ENCODE results near the gene C6orf118.
A peak's percentile ranks its signal among the peaks of the same experiment; 100 is the strongest.

Gene C6orf118

DNA sequence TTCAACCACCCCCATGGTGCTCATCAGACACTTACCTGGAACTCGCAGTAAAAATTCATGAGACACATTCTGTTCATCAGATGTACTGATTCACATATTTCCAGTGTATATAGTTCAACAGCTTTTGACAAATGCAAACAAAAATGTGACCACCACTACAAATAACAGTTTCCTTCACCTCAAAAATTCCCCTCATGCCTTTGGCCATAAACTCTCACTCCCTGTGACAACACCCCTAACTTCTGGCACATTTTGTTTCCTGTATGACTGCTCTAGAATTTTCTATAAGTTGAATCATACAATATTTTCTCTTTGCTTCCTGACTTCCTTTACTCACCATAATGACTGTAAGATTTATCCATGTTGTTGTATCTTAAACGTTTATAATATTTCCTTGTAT is 63.7 kb downstream of the C6orf118 start:
- no peaks in the 10 kb centered on the region for H3K9me3 ChIP-seq (ENCODE audit: control insufficient read depth, low read length)
- H2AFZ ChIP-seq (ENCODE audit: low read depth, low read length) = no peak overlapping the region
- no peak overlapping the region for H2AK5ac ChIP-seq (ENCODE audit: low read length, severe bottlenecking)
- no peak overlapping the region for H2BK120ac ChIP-seq (ENCODE audit: low read depth, low read length)
- no peak overlapping the region for H3K27ac ChIP-seq (ENCODE audit: low read length, poor library complexity, severe bottlenecking)
- no peak overlapping the region for H3K14ac ChIP-seq (ENCODE audit: low read length in 2 of 2)
- H3K36me3 ChIP-seq (ENCODE audit: control insufficient read depth in 1 of 2, insufficient read depth in 2 of 2, low read depth in 1 of 2, low read length in 2 of 2) = no peaks in the 10 kb centered on the region
- H3K27me3 ChIP-seq (ENCODE audit: control insufficient read depth in 1 of 2, insufficient read depth in 1 of 2, low read length in 2 of 2) = no peaks in the 10 kb centered on the region
- H3K23ac ChIP-seq (ENCODE audit: low read length in 2 of 2) = no peak overlapping the region
- no peak overlapping the region for H3K4me2 ChIP-seq (ENCODE audit: low read length, poor library complexity, severe bottlenecking)
- DNase-seq = no peak
- no peak overlapping the region for H2BK12ac ChIP-seq (ENCODE audit: low read length in 2 of 2)
- no peak overlapping the region for H2BK15ac ChIP-seq (ENCODE audit: low read depth, poor library complexity, severe bottlenecking)
- no peak overlapping the region for H4K8ac ChIP-seq (ENCODE audit: low read length)
- no peak overlapping the region for H3K4me3 ChIP-seq (ENCODE audit: insufficient read depth in 1 of 2, low read depth in 1 of 2, low read length in 2 of 2)
- no peaks in the 10 kb centered on the region for H3K79me1 ChIP-seq (replicated peaks; ENCODE audit: low read length, poor library complexity, severe bottlenecking)
- peak overlapping the region; percentile 3 for H3K9ac ChIP-seq (ENCODE audit: low read length)
- H3K4me1 ChIP-seq (ENCODE audit: control insufficient read depth, insufficient read depth, low read depth, low read length) = no peaks in the 10 kb centered on the region
- no peak overlapping the region for H4K91ac ChIP-seq (ENCODE audit: low read length)
- no peak overlapping the region for H3K4ac ChIP-seq (ENCODE audit: low read depth in 1 of 2, low read length in 2 of 2)
- no peak overlapping the region for H3K18ac ChIP-seq (ENCODE audit: low read depth in 1 of 2, low read length in 2 of 2)
- 75% methylated on average over 1 of the region's 2 CpGs for WGBS
- H2BK5ac ChIP-seq (ENCODE audit: low read depth, low read length, poor library complexity, severe bottlenecking) = no peak overlapping the region

DNA sequence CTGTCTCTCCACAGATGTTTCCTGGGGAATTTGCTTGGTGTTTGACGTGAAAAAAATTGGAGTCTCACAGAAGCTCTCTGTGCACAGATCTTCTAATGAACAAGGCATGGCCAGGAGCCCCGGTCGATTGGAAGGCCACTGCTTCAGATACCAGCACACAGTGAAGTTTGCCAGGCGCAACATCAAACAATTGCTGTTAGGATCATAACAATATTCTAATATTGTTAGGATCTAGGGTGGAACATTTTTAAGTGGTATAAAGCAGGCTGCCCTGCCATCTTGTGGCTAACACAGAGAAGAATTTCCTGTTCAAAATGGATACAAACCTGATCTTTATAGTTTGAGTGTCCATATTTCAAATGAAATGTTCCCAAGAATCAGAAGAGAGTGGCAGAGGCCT is 64.1 kb downstream of the C6orf118 start:
- no peaks in the 10 kb centered on the region for H3K9me3 ChIP-seq (ENCODE audit: control insufficient read depth, low read length)
- H3K36me3 ChIP-seq (ENCODE audit: control insufficient read depth in 1 of 2, insufficient read depth in 2 of 2, low read depth in 1 of 2, low read length in 2 of 2) = no peaks in the 10 kb centered on the region
- WGBS = 77% methylated on average over 2 of the region's 4 CpGs
- H3K4me2 ChIP-seq (ENCODE audit: low read length, poor library complexity, severe bottlenecking) = no peak overlapping the region
- no peaks in the 10 kb centered on the region for H3K27me3 ChIP-seq (ENCODE audit: control insufficient read depth in 1 of 2, insufficient read depth in 1 of 2, low read length in 2 of 2)
- H2BK5ac ChIP-seq (ENCODE audit: low read depth, low read length, poor library complexity, severe bottlenecking) = no peak overlapping the region
- H3K79me1 ChIP-seq (replicated peaks; ENCODE audit: low read length, poor library complexity, severe bottlenecking) = no peaks in the 10 kb centered on the region
- no peak overlapping the region for H2BK12ac ChIP-seq (ENCODE audit: low read length in 2 of 2)
- no peaks in the 10 kb centered on the region for H3K4me1 ChIP-seq (ENCODE audit: control insufficient read depth, insufficient read depth, low read depth, low read length)
- H4K8ac ChIP-seq (ENCODE audit: low read length) = no peak overlapping the region
- H2AK5ac ChIP-seq (ENCODE audit: low read length, severe bottlenecking) = no peak overlapping the region
- no peak overlapping the region for H3K4ac ChIP-seq (ENCODE audit: low read depth in 1 of 2, low read length in 2 of 2)
- no peak overlapping the region for H3K23ac ChIP-seq (ENCODE audit: low read length in 2 of 2)
- H3K9ac ChIP-seq (ENCODE audit: low read length) = peak overlapping the region; percentile 3
- H2BK120ac ChIP-seq (ENCODE audit: low read depth, low read length) = no peak overlapping the region
- no peak overlapping the region for H2BK15ac ChIP-seq (ENCODE audit: low read depth, poor library complexity, severe bottlenecking)
- H3K14ac ChIP-seq (ENCODE audit: low read length in 2 of 2) = no peak overlapping the region
- no peak overlapping the region for H3K4me3 ChIP-seq (ENCODE audit: insufficient read depth in 1 of 2, low read depth in 1 of 2, low read length in 2 of 2)
- peak; percentile 7 for DNase-seq
- H3K18ac ChIP-seq (ENCODE audit: low read depth in 1 of 2, low read length in 2 of 2) = no peak overlapping the region
- H4K91ac ChIP-seq (ENCODE audit: low read length) = no peak overlapping the region
- no peak overlapping the region for H2AFZ ChIP-seq (ENCODE audit: low read depth, low read length)
- no peak overlapping the region for H3K27ac ChIP-seq (ENCODE audit: low read length, poor library complexity, severe bottlenecking)

DNA sequence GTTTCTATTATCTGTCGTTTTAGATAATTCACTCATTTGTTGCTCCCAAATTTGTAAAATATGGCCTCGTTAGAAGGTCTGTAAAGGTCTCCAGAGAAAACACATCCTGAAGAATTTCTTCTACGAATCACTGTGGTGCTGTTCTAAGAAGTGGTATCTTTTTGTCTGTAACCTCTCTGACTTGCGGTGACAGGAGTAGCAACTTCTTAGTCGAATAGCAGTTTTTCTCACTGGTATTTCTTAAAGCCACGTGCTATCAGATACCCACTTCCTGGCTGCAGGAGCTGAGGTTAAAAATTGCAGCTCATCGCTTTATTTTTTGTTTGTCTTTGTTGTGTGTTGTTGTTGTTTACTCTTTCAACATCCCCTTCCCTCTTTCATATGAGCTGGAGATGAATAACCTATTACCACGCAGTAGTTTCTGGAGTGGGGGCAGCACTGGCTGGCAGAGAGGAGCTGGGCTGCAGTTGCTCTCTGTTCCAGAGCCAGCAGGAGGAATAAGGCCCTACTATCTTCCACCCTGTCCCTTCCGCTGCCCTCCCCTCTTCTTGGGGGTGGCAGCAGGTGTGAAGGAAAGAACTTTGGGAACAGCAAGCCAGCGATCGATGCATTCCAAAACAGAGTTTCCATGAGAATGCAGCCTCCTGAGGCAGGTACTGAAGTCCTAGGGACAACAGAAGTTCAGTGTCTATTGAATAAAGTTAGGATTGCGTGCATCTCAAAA is 64.7 kb downstream of the C6orf118 start:
- Histone ChIP-seq H3K79me1 (replicated peaks; ENCODE audit: low read length, poor library complexity, severe bottlenecking) (no peaks in the 10 kb centered on the region), H4K8ac (ENCODE audit: low read length) (no peak overlapping the region), H3K9ac (ENCODE audit: low read length) (no peak overlapping the region), H3K27ac (ENCODE audit: low read length, poor library complexity, severe bottlenecking) (no peak overlapping the region), H3K14ac (ENCODE audit: low read length in 2 of 2) (no peak overlapping the region), H3K27me3 (ENCODE audit: control insufficient read depth in 1 of 2, insufficient read depth in 1 of 2, low read length in 2 of 2) (no peaks in the 10 kb centered on the region), H3K9me3 (ENCODE audit: control insufficient read depth, low read length) (no peaks in the 10 kb centered on the region), H2AK5ac (ENCODE audit: low read length, severe bottlenecking) (no peak overlapping the region), H2AFZ (ENCODE audit: low read depth, low read length) (no peak overlapping the region), H2BK5ac (ENCODE audit: low read depth, low read length, poor library complexity, severe bottlenecking) (no peak overlapping the region), H4K91ac (ENCODE audit: low read length) (no peak overlapping the region), H3K23ac (ENCODE audit: low read length in 2 of 2) (no peak overlapping the region), H2BK12ac (ENCODE audit: low read length in 2 of 2) (no peak overlapping the region), H3K4me3 (ENCODE audit: insufficient read depth in 1 of 2, low read depth in 1 of 2, low read length in 2 of 2) (no peak overlapping the region), H2BK120ac (ENCODE audit: low read depth, low read length) (no peak overlapping the region), H3K4ac (ENCODE audit: low read depth in 1 of 2, low read length in 2 of 2) (no peak overlapping the region), H2BK15ac (ENCODE audit: low read depth, poor library complexity, severe bottlenecking) (no peak overlapping the region), H3K4me1 (ENCODE audit: control insufficient read depth, insufficient read depth, low read depth, low read length) (no peaks in the 10 kb centered on the region), H3K36me3 (ENCODE audit: control insufficient read depth in 1 of 2, insufficient read depth in 2 of 2, low read depth in 1 of 2, low read length in 2 of 2) (no peaks in the 10 kb centered on the region), H3K18ac (ENCODE audit: low read depth in 1 of 2, low read length in 2 of 2) (no peak overlapping the region), H3K4me2 (ENCODE audit: low read length, poor library complexity, severe bottlenecking) (no peak overlapping the region)
- WGBS = 80% methylated on average over 8 of the region's 12 CpGs
- DNase-seq = no peak

DNA sequence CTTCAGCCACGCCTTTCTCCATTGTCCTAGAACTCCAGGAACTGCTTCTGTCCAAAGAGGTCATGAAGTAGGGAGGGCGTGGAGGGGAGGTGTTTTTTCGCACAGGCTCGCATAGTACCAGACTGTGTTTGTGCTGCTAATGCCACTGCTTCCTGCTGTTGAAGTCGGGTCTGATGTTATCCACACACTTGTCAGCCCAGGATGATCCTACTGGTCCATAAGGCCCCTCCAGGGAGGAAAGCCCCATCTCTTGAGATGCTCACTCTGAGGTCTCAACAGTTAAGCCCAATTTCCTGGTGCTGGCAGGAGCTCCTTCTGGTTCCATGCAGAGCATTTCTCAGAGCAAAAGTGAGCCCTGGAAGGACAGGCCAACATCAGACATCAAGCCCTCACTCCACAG is 65.6 kb downstream of the C6orf118 start:
- H3K9me3 ChIP-seq (ENCODE audit: control insufficient read depth, low read length) = no peaks in the 10 kb centered on the region
- no peaks in the 10 kb centered on the region for H3K4me1 ChIP-seq (ENCODE audit: control insufficient read depth, insufficient read depth, low read depth, low read length)
- no peaks in the 10 kb centered on the region for H3K27me3 ChIP-seq (ENCODE audit: control insufficient read depth in 1 of 2, insufficient read depth in 1 of 2, low read length in 2 of 2)
- no peak overlapping the region for H3K27ac ChIP-seq (ENCODE audit: low read length, poor library complexity, severe bottlenecking)
- H3K36me3 ChIP-seq (ENCODE audit: control insufficient read depth in 1 of 2, insufficient read depth in 2 of 2, low read depth in 1 of 2, low read length in 2 of 2) = no peaks in the 10 kb centered on the region
- no peak overlapping the region for H3K4ac ChIP-seq (ENCODE audit: low read depth in 1 of 2, low read length in 2 of 2)
- H2AFZ ChIP-seq (ENCODE audit: low read depth, low read length) = no peak overlapping the region
- H2BK12ac ChIP-seq (ENCODE audit: low read length in 2 of 2) = no peak overlapping the region
- H3K4me3 ChIP-seq (ENCODE audit: insufficient read depth in 1 of 2, low read depth in 1 of 2, low read length in 2 of 2) = no peak overlapping the region
- WGBS = 81% methylated on average over 5 of the region's 5 CpGs
- no peaks in the 10 kb centered on the region for H3K79me1 ChIP-seq (replicated peaks; ENCODE audit: low read length, poor library complexity, severe bottlenecking)
- no peak overlapping the region for H3K18ac ChIP-seq (ENCODE audit: low read depth in 1 of 2, low read length in 2 of 2)
- H3K9ac ChIP-seq (ENCODE audit: low read length) = no peak overlapping the region
- H3K14ac ChIP-seq (ENCODE audit: low read length in 2 of 2) = no peak overlapping the region
- no peak overlapping the region for H3K4me2 ChIP-seq (ENCODE audit: low read length, poor library complexity, severe bottlenecking)
- H2BK5ac ChIP-seq (ENCODE audit: low read depth, low read length, poor library complexity, severe bottlenecking) = no peak overlapping the region
- no peak overlapping the region for H2BK15ac ChIP-seq (ENCODE audit: low read depth, poor library complexity, severe bottlenecking)
- DNase-seq = no peak
- H4K8ac ChIP-seq (ENCODE audit: low read length) = no peak overlapping the region
- no peak overlapping the region for H4K91ac ChIP-seq (ENCODE audit: low read length)
- H2BK120ac ChIP-seq (ENCODE audit: low read depth, low read length) = no peak overlapping the region
- no peak overlapping the region for H3K23ac ChIP-seq (ENCODE audit: low read length in 2 of 2)
- H2AK5ac ChIP-seq (ENCODE audit: low read length, severe bottlenecking) = no peak overlapping the region

Measured in mesenchymal stem cell (in vitro differentiated cells and primary cell).